Breast epithelium (tissue), 4 donors: ENCODE measurements around the gene SIL1. TPM values are rescaled to one million over a fixed set of nuclear protein-coding genes. Genes with fewer than 3 reads are reported as not detected.

Source experiments
- DNase-seq, 2 donors: peaks; one replicate each; pipeline ENCODE4 v3.0.0-alpha.2; 2019; ENCODE audit warnings: low spot score in 2 of 2
- H3K27ac ChIP-seq, 2 donors: fragments of 200-600 bp; sonication (generic) in 1 of 2; one replicate each; pipeline ENCODE4 v1.5.1; 2016 to 2019; ENCODE audit warnings: mild to moderate bottlenecking in 1 of 2
- H3K27me3 ChIP-seq, 2 donors: fragments of 200-600 bp; sonication (generic) in 1 of 2; one replicate each; pipeline versions ENCODE4 v1.5.1 to v1.6.0; 2017 to 2019; ENCODE audit warnings: control low read depth in 1 of 2, mild to moderate bottlenecking in 1 of 2
- H3K36me3 ChIP-seq: fragments of 200-600 bp; one replicate; pipeline ENCODE4 v1.5.1; 2019
- H3K4me1 ChIP-seq, 2 donors: fragments of 200-600 bp; sonication (generic); one replicate each; pipeline ENCODE4 v1.5.1; 2016 to 2019; ENCODE audit warnings: control low read depth in 1 of 2
- H3K4me3 ChIP-seq, 3 donors: fragments of 200-600 bp; sonication (generic); 1 replicate in 2 of 3; 2 replicates in 1 of 3; pipeline ENCODE4 v1.5.1; 2016 to 2019; ENCODE audit warnings: mild to moderate bottlenecking in 3 of 3, moderate library complexity in 2 of 3
- H3K9me3 ChIP-seq, 2 donors: fragments of 200-600 bp; sonication (generic) in 1 of 2; one replicate each; pipeline ENCODE4 v1.5.1; 2016 to 2019; ENCODE audit warnings: control low read depth in 1 of 2
- CTCF ChIP-seq, 3 donors: fragments of 450-650 bp; IDR thresholded peaks; one replicate each; pipeline ENCODE4 v1.5.1; 2016 to 2017; ENCODE audit warnings: antibody characterized with exemption in 3 of 3, mild to moderate bottlenecking in 3 of 3, moderate library complexity in 3 of 3
- POLR2A ChIP-seq: fragments of 450-650 bp; IDR thresholded peaks from one replicate; pipeline ENCODE4 v1.6.1; 2016; ENCODE audit warnings: antibody characterized with exemption, mild to moderate bottlenecking, moderate library complexity
- POLR2AphosphoS5 ChIP-seq, 3 donors: sonication (generic); formaldehyde crosslinking; IDR thresholded peaks; one replicate each; pipeline ENCODE4 v1.6.1; 2017; ENCODE audit warnings: antibody characterized with exemption in 3 of 3
- intact Hi-C: fragments of 100-400 bp; cut with DNase I; formaldehyde crosslinking; loops from one replicate; pipeline ENCODE4 v1.15.1; 2023; ENCODE audit warnings: low total_unique reads
- total RNA-seq, 3 donors: library from RNA; depleted of rRNA; stranded (reverse); fragments of >200 nt; gene quantifications; one replicate each; pipeline ENCODE4 v1.1.0, GENCODE V29; 2016

SIL1 gene
- total RNA-seq, 3 donors from 2014 or later, result 29.9 to 63.9 (median 48.2) TPM

- TF ChIP-seq POLR2A (no peak), CTCF (IDR thresholded peaks at IDR 0.05) (no peak), POLR2AphosphoS5 (IDR thresholded peaks at IDR 0.05) (no peak)
- H3K27me3 ChIP-seq, result no peaks in the 10 kb centered on the region
- no peak overlapping the region for H3K4me3 ChIP-seq
- H3K4me1 ChIP-seq, result no peaks in the 10 kb centered on the region
- peaks cover 7% of the 10 kb centered on the region for H3K36me3 ChIP-seq
- DNase-seq, result no peak
- H3K27ac ChIP-seq, result no peak overlapping the region
- intact Hi-C loops, result no loop called here
- H3K9me3 ChIP-seq, result no peaks in the 10 kb centered on the region
Observed at GRCh38 chr5:138905541-138905940, 292.6 kb downstream of the SIL1 start.

GRCh38 chr5:138903130-138903775, 294.9 kb downstream of the SIL1 start:
- peak overlapping the region in 1 of 2 donors; percentile 24 for H3K27ac ChIP-seq
- no peaks in the 10 kb centered on the region for H3K9me3 ChIP-seq
- peaks cover 7% of the 10 kb centered on the region for H3K36me3 ChIP-seq
- H3K27me3 ChIP-seq, result no peaks in the 10 kb centered on the region
- no peak overlapping the region for H3K4me3 ChIP-seq
- no peak for DNase-seq
- TF ChIP-seq CTCF (IDR thresholded peaks at IDR 0.05) (no peak), POLR2AphosphoS5 (IDR thresholded peaks at IDR 0.05) (no peak), POLR2A (no peak)
- intact Hi-C loops, result no loop called here
- H3K4me1 ChIP-seq, result no peaks in the 10 kb centered on the region

- peaks cover 7% of the 10 kb centered on the region for H3K36me3 ChIP-seq
- no peaks in the 10 kb centered on the region for H3K4me1 ChIP-seq
- intact Hi-C loops, result no loop called here
- TF ChIP-seq POLR2A, result no peak
- no peak for TF ChIP-seq POLR2AphosphoS5 (IDR thresholded peaks at IDR 0.05)
- TF ChIP-seq CTCF (IDR thresholded peaks at IDR 0.05), result no peak
- H3K9me3 ChIP-seq, result no peaks in the 10 kb centered on the region
- H3K27ac ChIP-seq, result no peak overlapping the region
- H3K27me3 ChIP-seq, result no peaks in the 10 kb centered on the region
- no peak for DNase-seq
- H3K4me3 ChIP-seq, result no peak overlapping the region
Observed at GRCh38 chr5:138901716-138902115, 296.5 kb downstream of the SIL1 start.

- Histone ChIP-seq H3K27ac (peak overlapping the region in 1 of 2 donors; percentile 3), H3K4me3 (no peak overlapping the region), H3K36me3 (peaks cover 2% of the 10 kb centered on the region), H3K27me3 (no peaks in the 10 kb centered on the region), H3K4me1 (no peaks in the 10 kb centered on the region), H3K9me3 (no peaks in the 10 kb centered on the region)
- TF ChIP-seq CTCF (IDR thresholded peaks at IDR 0.05), result no peak
- no peak for TF ChIP-seq POLR2A
- no peak for TF ChIP-seq POLR2AphosphoS5 (IDR thresholded peaks at IDR 0.05)
- intact Hi-C loops, result no loop called here
- no peak for DNase-seq
Observed at GRCh38 chr5:138900281-138900965, 297.7 kb downstream of the SIL1 start.

GRCh38 chr5:138898742-138899141, 299.4 kb downstream of the SIL1 start:
- H3K36me3 ChIP-seq, result no peaks in the 10 kb centered on the region
- TF ChIP-seq CTCF (IDR thresholded peaks at IDR 0.05) (no peak), POLR2AphosphoS5 (IDR thresholded peaks at IDR 0.05) (no peak), POLR2A (no peak)
- no peak overlapping the region for H3K4me3 ChIP-seq
- DNase-seq, result no peak
- H3K27ac ChIP-seq, result no peak overlapping the region
- no peaks in the 10 kb centered on the region for H3K9me3 ChIP-seq
- intact Hi-C loops, result no loop called here
- H3K4me1 ChIP-seq, result no peaks in the 10 kb centered on the region
- H3K27me3 ChIP-seq, result no peaks in the 10 kb centered on the region
